Activated naive CD8-positive, alpha-beta T cell treated with anti-CD3 and anti-CD28 coated beads for 36 hours (primary cell): ENCODE data around the gene PRRX1. TPM values are rescaled to one million over a fixed set of nuclear protein-coding genes. Genes with fewer than 3 reads are reported as not detected.

ENCODE experiments used
- DNase-seq: peaks from one replicate; pipeline ENCODE4 v3.0.0; 2021
- H3K27ac Mint-ChIP-seq: one replicate; pipeline ENCODE4 v1.8.0; 2022; ENCODE audit warnings: mild to moderate bottlenecking, moderate library complexity, mixed read lengths
- H3K27me3 Mint-ChIP-seq: one replicate; pipeline ENCODE4 v1.8.0; 2022; ENCODE audit warnings: mild to moderate bottlenecking, mixed read lengths
- H3K36me3 Mint-ChIP-seq: one replicate; pipeline ENCODE4 v1.8.0; 2021; ENCODE audit warnings: mild to moderate bottlenecking, mixed read lengths
- H3K4me1 Mint-ChIP-seq: one replicate; pipeline ENCODE4 v1.8.0; 2021; ENCODE audit warnings: mixed read lengths
- H3K4me3 Mint-ChIP-seq: one replicate; pipeline ENCODE4 v1.8.0; 2022; ENCODE audit warnings: mild to moderate bottlenecking, moderate library complexity, mixed read lengths
- H3K9me3 Mint-ChIP-seq: one replicate; pipeline ENCODE4 v1.8.0; 2022; ENCODE audit warnings: mixed read lengths
- total RNA-seq, 2 experiments: library from RNA; stranded (reverse); gene quantifications; one replicate each; pipeline ENCODE4 v1.2.3, GENCODE V29; 2021

PRRX1 gene
- total RNA-seq, 2 experiments from 2014 or later: not detected

DNA sequence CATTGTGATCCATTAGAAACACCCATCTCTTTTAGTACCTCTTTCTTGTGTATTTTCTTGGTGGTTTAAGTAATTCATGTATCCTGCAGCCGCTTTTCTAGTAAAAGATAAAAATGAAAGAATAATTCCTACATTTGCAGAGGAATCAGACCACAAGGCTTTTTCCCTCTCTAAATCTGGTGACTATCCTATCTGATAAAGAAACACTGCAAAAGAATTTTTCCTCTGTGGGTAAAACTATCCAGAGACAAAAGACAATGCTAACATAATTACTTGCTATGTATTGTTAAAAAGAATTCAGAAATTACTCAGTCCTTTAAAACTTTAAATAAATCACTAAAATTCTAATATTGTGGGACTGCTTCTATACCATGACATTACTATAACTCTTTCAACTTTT, 51.0 kb downstream of the PRRX1 start:
- no peak for DNase-seq
- Mint-ChIP-seq H3K9me3 (no peaks in the 10 kb centered on the region), H3K27ac (no peak overlapping the region), H3K36me3 (no peaks in the 10 kb centered on the region), H3K4me1 (no peaks in the 10 kb centered on the region), H3K27me3 (peaks cover 8% of the 10 kb centered on the region), H3K4me3 (no peak overlapping the region)

DNA sequence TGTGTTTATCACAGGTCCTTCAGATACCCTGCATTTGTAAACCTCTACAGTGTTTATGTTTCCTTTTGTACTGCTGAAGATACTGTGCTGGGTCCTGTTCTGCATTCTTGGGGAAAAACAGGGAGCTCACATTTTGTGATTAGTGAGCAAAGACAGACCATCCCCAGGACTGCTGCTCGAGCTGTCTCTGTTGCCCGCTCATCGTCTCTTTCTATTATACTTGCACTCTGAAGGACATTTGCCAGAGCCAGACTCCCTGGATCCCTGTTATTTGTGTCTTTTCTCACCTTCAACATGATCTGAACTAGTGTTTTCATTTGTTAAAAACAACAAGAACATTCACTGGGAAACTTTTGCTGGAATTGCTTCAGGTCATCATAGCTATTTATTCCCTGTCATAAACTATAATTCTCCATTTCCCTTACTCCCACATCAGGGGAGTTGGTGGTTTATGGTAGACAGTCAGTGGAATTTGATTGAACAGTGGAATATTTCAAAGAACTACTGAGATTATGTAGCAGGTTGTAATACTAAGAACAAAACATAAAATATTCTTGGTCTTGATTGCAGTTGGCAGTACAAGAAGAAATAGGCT, 53.0 kb downstream of the PRRX1 start:
- Mint-ChIP-seq H3K36me3 (no peaks in the 10 kb centered on the region), H3K9me3 (no peaks in the 10 kb centered on the region), H3K4me3 (no peak overlapping the region), H3K4me1 (no peaks in the 10 kb centered on the region), H3K27ac (no peak overlapping the region), H3K27me3 (peaks cover 8% of the 10 kb centered on the region)
- no peak for DNase-seq

DNA sequence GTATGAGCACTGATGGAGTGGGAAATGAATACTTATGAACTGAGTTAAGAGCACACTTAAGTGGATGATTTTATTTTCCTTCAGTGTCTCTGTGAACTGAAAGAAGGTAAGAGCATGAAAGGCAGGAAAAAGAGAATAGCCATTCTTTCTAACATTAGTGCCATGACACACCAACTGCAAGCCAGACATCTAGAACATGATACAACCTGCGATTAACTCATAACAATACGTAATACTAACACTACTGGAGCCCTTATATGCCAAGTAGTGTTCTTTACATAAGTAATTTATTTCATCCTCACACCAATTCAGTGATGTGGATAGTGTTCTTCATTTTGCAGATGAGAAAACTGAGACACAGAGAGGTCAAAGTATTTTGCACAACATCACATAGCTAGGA, 56.7 kb downstream of the PRRX1 start:
- Mint-ChIP-seq H3K27me3 (peaks cover 17% of the 10 kb centered on the region), H3K9me3 (no peaks in the 10 kb centered on the region), H3K27ac (no peak overlapping the region), H3K36me3 (no peaks in the 10 kb centered on the region), H3K4me1 (no peaks in the 10 kb centered on the region), H3K4me3 (no peak overlapping the region)
- no peak for DNase-seq

DNA sequence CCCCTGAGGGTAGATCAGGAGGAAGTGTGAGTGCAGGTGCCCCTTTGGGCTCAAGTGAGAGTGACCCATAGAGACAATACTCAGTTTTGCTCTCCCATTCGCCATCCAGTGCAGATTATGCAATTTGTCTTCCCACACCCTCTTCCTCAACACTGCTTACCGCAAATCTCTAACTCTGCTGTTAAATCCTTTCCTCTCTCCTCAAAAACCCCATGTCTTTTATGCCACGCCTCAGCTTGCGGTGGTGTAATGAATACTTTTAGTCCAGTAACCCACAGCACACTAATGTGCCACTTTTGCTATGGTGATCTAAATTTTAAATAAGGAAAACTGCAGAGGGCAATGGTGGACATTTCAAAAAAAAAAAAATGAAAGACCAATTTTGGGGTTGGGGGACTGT, 57.7 kb downstream of the PRRX1 start:
- no peak overlapping the region for H3K27ac Mint-ChIP-seq
- DNase-seq: no peak
- H3K27me3 Mint-ChIP-seq: peaks cover 18% of the 10 kb centered on the region
- H3K4me3 Mint-ChIP-seq: no peak overlapping the region
- H3K4me1 Mint-ChIP-seq: no peaks in the 10 kb centered on the region
- H3K36me3 Mint-ChIP-seq: no peaks in the 10 kb centered on the region
- no peaks in the 10 kb centered on the region for H3K9me3 Mint-ChIP-seq

DNA sequence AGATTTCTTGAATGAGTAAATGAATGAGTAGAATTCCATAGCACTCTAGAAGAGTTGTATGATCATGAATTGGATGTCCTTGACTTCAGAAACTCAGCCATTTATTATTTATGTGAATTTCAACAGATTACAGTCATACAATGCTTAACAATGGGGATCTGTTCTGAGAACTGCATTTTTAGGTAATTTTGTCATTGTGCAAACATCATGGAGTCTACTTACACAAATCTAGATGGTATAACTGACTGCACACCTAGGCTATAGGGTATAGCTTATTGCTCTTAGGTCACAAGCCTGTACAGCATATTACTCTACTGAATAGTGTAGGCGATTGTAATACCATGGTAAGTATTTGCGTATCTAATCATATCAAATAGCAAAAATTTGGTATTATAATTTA, 59.6 kb downstream of the PRRX1 start:
- H3K27ac Mint-ChIP-seq: no peak overlapping the region
- no peaks in the 10 kb centered on the region for H3K4me1 Mint-ChIP-seq
- peaks cover 17% of the 10 kb centered on the region for H3K27me3 Mint-ChIP-seq
- H3K36me3 Mint-ChIP-seq: no peaks in the 10 kb centered on the region
- DNase-seq: no peak
- no peaks in the 10 kb centered on the region for H3K9me3 Mint-ChIP-seq
- no peak overlapping the region for H3K4me3 Mint-ChIP-seq

DNA sequence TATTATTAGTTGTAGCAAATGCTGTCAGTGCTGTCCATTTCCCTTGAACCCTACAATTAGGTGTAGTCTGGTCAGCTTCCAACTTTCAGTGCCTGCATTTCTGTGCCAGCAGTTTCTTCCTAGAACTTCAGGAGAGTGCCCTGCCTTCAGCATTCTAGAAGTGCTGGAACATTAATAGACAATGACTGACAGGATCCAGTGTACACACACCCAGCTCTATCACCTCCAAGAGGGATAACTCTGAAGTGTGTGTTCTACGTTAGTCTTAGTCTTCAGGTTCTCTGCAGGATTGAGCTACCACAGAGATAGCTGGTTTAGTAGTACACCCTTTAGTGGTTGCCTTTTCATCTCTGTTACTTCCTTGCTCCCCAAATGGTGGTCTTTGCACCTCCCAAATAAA, 61.4 kb downstream of the PRRX1 start:
- Mint-ChIP-seq H3K9me3 (no peaks in the 10 kb centered on the region), H3K36me3 (no peaks in the 10 kb centered on the region), H3K27ac (no peak overlapping the region), H3K27me3 (peaks cover 21% of the 10 kb centered on the region), H3K4me1 (no peaks in the 10 kb centered on the region), H3K4me3 (no peak overlapping the region)
- DNase-seq: no peak

DNA sequence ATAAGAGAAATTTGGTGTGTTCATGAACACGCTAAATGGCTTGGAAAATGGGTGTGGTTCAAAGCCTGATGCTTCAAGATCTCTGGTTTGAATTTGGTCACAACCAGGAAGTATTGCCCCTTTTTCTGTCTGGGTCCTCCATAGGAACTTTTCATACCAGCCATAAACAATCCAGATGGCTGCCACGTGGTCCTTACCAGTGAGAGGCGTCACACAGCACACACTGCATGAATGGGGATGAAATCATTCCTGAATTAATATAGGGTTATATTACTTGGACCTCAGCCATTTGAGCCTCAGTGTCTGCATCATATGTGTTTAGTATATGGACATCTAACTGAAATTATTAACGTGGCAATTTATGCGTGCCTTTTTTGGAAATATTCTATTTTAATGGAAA, 64.0 kb downstream of the PRRX1 start:
- H3K27ac Mint-ChIP-seq: no peak overlapping the region
- no peak for DNase-seq
- H3K36me3 Mint-ChIP-seq: no peaks in the 10 kb centered on the region
- peaks cover 21% of the 10 kb centered on the region for H3K27me3 Mint-ChIP-seq
- no peaks in the 10 kb centered on the region for H3K4me1 Mint-ChIP-seq
- H3K4me3 Mint-ChIP-seq: no peak overlapping the region
- no peaks in the 10 kb centered on the region for H3K9me3 Mint-ChIP-seq

DNA sequence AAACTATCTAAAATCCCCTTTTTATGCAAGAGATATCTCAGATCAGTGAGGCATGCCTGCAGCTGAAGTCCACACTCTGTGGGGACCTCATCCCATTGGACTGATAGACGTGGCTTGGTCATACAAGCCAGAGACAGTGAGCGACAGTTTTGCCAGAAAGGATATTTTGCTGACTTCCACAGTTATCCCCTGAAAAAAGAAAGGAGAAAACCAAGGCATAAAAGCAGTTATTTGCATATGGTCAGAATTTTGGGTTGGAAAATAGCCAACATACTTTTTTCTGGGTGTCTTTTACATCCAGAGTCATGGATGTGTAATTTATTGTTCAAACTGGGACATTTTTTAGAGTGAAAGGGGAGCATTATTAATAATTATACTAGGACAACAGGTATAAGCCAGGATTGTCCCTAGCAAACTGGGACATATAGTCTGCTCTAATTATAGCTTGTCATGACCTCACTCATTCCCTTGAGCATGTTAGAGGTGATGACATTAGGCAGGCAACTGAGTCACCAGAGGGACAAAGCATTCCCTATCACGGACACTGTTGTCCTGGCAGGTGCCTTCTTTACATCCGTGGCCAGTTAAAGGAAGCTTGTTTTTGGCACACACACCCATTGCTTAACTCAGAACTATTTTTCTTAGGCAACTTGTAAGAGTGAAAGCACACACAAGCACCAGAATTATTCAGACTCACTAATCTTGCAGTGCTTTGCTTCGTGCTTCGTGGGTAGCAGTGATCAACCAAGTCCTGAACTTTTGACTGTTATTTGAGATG, 65.5 kb downstream of the PRRX1 start:
- Mint-ChIP-seq H3K27ac (no peak overlapping the region), H3K4me1 (no peaks in the 10 kb centered on the region), H3K9me3 (no peaks in the 10 kb centered on the region), H3K27me3 (peaks cover 26% of the 10 kb centered on the region), H3K36me3 (no peaks in the 10 kb centered on the region), H3K4me3 (no peak overlapping the region)
- no peak for DNase-seq

DNA sequence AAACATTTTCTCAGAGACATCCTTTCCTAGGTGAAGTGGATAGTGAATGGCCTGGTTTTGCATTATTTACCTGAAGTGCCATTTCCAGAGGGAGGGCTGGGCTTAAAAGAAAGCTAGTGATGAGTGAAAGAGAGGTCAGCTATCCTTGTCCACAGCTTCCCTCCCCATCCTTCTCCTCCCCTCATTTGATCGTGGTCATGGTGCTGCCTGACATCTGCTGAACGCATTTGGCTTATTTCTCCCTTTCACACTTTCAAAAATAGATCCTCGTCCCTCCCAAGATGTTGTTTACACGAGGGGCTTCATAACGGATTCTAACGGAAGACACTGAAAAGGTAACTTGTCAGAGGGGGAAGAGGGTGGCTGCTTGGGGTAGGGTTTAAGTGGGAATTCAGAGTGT, 66.1 kb downstream of the PRRX1 start:
- Mint-ChIP-seq H3K36me3 (no peaks in the 10 kb centered on the region), H3K4me3 (no peak overlapping the region), H3K27ac (no peak overlapping the region), H3K4me1 (no peaks in the 10 kb centered on the region), H3K27me3 (peaks cover 22% of the 10 kb centered on the region), H3K9me3 (no peaks in the 10 kb centered on the region)
- no peak for DNase-seq

DNA sequence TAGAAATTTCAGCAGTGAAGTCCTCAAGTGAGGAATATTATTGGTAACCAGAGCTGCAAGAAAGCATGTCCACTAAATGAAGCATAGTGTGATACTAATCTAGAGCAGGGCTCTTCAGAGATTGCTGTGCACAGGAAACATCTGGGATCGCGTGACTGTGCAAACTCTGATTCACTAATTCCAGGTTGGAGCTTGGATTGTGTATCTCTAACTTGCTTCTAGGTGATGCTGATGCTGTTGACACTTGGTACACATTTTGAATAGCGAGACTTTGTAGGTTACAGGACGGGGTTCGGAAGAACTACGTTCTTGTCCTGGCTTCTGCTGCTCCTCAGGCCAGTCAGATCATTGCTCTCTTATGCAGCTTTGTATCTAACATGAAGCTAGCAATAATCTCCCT, 66.5 kb downstream of the PRRX1 start:
- H3K9me3 Mint-ChIP-seq: no peaks in the 10 kb centered on the region
- no peak overlapping the region for H3K27ac Mint-ChIP-seq

DNA sequence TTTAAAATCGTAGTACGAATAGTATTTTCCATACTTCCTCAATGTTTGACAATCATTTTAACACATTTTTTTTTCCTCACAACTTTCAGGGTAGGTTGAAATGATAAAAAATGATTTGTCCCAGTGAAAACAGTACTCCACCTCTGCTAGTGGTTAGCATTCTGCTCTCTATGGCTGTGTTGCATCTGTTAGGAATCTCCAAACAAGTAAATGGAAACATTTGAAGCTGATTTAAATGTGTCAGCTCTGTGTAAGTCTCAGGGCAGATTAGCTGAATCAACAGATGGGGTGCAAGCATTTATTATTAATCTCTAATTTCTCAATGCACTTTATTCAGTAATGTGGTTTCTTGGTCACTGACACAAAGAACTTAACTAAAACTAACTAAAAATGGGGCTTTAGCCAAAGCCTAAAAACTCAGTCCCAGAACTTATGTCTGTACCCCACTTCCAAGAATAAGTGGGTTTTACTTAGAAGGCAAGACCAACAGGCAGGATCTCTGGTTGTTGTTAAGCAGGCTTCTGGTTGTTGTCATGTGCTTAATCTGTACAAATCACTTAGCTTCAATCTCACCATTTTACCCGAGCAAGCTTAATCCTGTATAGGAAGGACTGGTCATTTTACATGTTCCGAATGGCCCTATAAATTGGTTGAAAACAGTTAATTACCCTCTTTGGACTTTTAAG, 67.8 kb downstream of the PRRX1 start:
- DNase-seq: no peak
- Mint-ChIP-seq H3K27me3 (peaks cover 21% of the 10 kb centered on the region), H3K4me1 (no peaks in the 10 kb centered on the region), H3K9me3 (no peaks in the 10 kb centered on the region), H3K4me3 (no peak overlapping the region), H3K36me3 (no peaks in the 10 kb centered on the region), H3K27ac (no peak overlapping the region)

More for the DNA sequence above, 66.5 kb downstream of the PRRX1 start:
- DNase-seq: no peak
- H3K4me1 Mint-ChIP-seq: no peaks in the 10 kb centered on the region
- no peak overlapping the region for H3K4me3 Mint-ChIP-seq
- no peaks in the 10 kb centered on the region for H3K36me3 Mint-ChIP-seq
- peaks cover 22% of the 10 kb centered on the region for H3K27me3 Mint-ChIP-seq

DNA sequence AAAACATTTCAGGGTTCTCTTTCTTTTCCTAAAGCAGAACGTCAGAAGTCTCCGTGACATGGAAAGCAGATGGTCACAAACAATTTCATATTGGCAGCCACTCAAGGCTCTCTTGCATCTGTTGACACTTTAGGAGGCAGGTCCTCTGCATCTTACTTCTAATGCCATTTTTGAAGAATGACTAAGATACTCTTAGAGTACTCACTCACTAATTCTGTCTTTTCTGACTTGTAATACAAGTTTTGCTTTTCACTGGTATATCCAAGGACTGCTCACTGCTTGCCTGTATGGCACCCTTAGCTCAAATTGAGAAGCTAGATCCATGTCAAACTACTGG, 68.3 kb downstream of the PRRX1 start:
- H3K9me3 Mint-ChIP-seq: no peaks in the 10 kb centered on the region
- no peaks in the 10 kb centered on the region for H3K4me1 Mint-ChIP-seq
- H3K4me3 Mint-ChIP-seq: no peak overlapping the region
- no peaks in the 10 kb centered on the region for H3K36me3 Mint-ChIP-seq
- H3K27me3 Mint-ChIP-seq: peaks cover 21% of the 10 kb centered on the region
- no peak overlapping the region for H3K27ac Mint-ChIP-seq
- DNase-seq: no peak

DNA sequence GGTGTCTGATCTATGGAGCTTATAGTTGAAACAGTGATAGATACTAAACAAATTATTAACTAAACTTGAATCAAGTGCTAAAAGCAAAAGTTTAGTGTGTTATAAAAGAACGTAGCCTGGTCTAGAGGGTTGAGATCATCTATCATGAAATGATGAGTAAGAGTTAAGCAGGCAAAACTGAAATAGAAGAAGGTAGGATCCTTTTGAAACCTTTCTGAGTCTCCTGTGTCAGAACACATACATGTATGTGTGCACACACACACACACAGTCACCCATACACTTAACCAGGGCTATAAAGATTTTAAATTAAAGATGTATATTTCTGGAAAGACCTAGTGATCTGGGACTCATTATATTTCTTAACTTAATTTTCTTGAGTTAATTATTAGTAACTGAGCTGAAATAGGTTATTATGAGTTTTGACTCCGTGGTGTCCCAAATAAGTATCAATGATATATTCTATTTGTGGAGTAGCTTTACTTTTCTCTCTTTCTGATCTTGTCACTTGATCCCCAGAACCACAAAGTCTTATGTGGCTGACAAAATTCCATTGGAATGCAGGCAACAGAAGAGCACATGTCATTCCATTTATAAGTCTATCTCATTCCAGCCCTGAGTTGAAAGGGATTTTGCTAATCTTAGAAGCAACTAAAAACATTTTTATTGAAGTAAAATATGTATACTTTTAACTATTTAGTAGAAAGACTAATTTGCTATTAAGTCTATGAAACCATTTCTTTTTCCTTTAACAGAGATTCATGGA, 70.7 kb downstream of the PRRX1 start:
- Mint-ChIP-seq H3K27me3 (peaks cover 38% of the 10 kb centered on the region), H3K36me3 (no peaks in the 10 kb centered on the region), H3K4me3 (no peak overlapping the region), H3K27ac (no peak overlapping the region), H3K4me1 (no peaks in the 10 kb centered on the region), H3K9me3 (no peaks in the 10 kb centered on the region)
- DNase-seq: no peak

DNA sequence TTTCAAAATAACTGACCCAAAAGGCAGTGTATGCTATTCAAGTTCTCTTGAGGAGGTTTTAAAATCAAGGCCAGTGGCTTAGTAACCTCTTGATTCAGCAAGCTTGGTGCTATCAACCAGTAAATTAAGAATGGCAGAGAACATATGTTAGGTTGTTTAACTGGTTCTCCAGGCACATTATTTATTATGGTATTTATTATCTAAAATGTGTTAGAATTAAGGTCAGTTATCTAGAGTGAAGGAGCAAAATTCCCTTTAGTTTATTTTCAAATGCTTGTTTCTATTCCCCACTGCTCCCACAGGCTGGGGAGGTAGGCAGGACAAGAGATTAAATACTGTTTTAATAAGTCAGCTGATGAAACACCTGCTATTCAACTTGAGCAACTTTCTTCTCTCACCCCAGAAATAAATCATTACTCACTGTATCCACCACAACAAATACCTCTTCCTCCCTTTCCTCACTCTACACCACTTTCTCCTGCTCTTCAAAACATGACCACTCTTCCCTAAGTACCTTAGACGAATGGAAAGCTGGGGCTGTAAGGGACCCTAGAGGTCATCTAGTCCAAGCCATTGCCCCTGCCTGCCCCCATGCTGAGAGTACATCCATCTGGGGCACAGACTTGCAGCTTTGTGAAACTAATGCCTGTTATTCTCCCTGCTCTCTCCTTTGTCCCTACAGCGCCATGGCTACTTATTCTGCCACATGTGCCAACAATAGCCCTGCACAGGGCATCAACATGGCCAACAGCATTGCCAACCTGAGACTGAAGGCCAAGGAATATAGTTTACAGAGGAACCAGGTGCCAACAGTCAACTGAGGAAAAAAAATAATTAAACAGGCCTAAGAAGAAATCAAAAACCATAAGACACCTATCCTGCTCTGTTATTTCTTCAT, 71.7 kb downstream of the PRRX1 start:
- no peak overlapping the region for H3K27ac Mint-ChIP-seq
- peaks cover 44% of the 10 kb centered on the region for H3K27me3 Mint-ChIP-seq
- DNase-seq: no peak
- H3K4me1 Mint-ChIP-seq: no peaks in the 10 kb centered on the region
- no peaks in the 10 kb centered on the region for H3K36me3 Mint-ChIP-seq
- H3K4me3 Mint-ChIP-seq: no peak overlapping the region
- H3K9me3 Mint-ChIP-seq: no peaks in the 10 kb centered on the region
